KOPT-K1 (cell line): ENCODE results near the gene GOLGA6L10.
"Not testable (repeated sequence)": the region's sequence is repeated elsewhere in the genome, so short reads cannot be mapped to it uniquely, and the experiment has no call there.

Source experiments
- H3K27ac ChIP-seq: fragments of 200-600 bp; sonication (generic); 2 replicates; pipeline ENCODE4 v1.5.1; 2016; ENCODE audit warnings: antibody characterized with exemption, mild to moderate bottlenecking, low read depth, low read length; ENCODE audit not compliant: poor library complexity, severe bottlenecking
- H3K36me3 ChIP-seq: fragments of 200-600 bp; sonication (generic); 2 replicates; pipeline ENCODE4 v1.5.1; 2017; ENCODE audit warnings: antibody characterized with exemption, mild to moderate bottlenecking, low read length, moderate library complexity; ENCODE audit not compliant: insufficient read depth
- H3K9me3 ChIP-seq: fragments of 200-600 bp; sonication (generic); 2 replicates; pipeline ENCODE4 v1.5.1; 2017; ENCODE audit warnings: antibody characterized with exemption, low read length, mild to moderate bottlenecking; ENCODE audit not compliant: insufficient read depth, poor library complexity, severe bottlenecking

GOLGA6L10 gene

GRCh38 chr15:82303956-82304777 lies 45.1 kb downstream of the GOLGA6L10 start:
- no peak overlapping the region for H3K27ac ChIP-seq
- H3K9me3 ChIP-seq = no peaks in the 10 kb centered on the region
- no peaks in the 10 kb centered on the region for H3K36me3 ChIP-seq

- no peaks in the 10 kb centered on the region for H3K9me3 ChIP-seq
- H3K27ac ChIP-seq = no peak overlapping the region
- H3K36me3 ChIP-seq = no peaks in the 10 kb centered on the region
Observed at GRCh38 chr15:82301296-82302016, 47.8 kb downstream of the GOLGA6L10 start.

GRCh38 chr15:82300883-82301282 lies 48.4 kb downstream of the GOLGA6L10 start:
- Histone ChIP-seq H3K9me3 (no peaks in the 10 kb centered on the region), H3K27ac (no peak overlapping the region), H3K36me3 (no peaks in the 10 kb centered on the region)

- H3K27ac ChIP-seq, H3K9me3 ChIP-seq, H3K36me3 ChIP-seq: not testable (repeated sequence)
Observed at GRCh38 chr15:82300326-82300725, 48.9 kb downstream of the GOLGA6L10 start.

- not testable (repeated sequence) for H3K9me3 ChIP-seq, H3K27ac ChIP-seq, H3K36me3 ChIP-seq
Observed at GRCh38 chr15:82299511-82299914, 49.8 kb downstream of the GOLGA6L10 start.

GRCh38 chr15:82298520-82298919 lies 50.8 kb downstream of the GOLGA6L10 start:
- Histone ChIP-seq H3K36me3 (no peaks in the 10 kb centered on the region), H3K27ac (peak overlapping the region; percentile 37), H3K9me3 (no peaks in the 10 kb centered on the region)

GRCh38 chr15:82298032-82298431 lies 51.2 kb downstream of the GOLGA6L10 start:
- H3K9me3 ChIP-seq = no peaks in the 10 kb centered on the region

GRCh38 chr15:82297546-82297945 lies 51.7 kb downstream of the GOLGA6L10 start:
- no peaks in the 10 kb centered on the region for H3K9me3 ChIP-seq
- H3K27ac ChIP-seq = no peak overlapping the region

More at GRCh38 chr15:82298032-82298431, 51.2 kb downstream of the GOLGA6L10 start:
- no peaks in the 10 kb centered on the region for H3K36me3 ChIP-seq
- H3K27ac ChIP-seq = peak overlapping the region; percentile 37

GRCh38 chr15:82294061-82294690 lies 55.1 kb downstream of the GOLGA6L10 start:
- H3K9me3 ChIP-seq = no peaks in the 10 kb centered on the region
- no peak overlapping the region for H3K27ac ChIP-seq
- H3K36me3 ChIP-seq = no peaks in the 10 kb centered on the region

More at GRCh38 chr15:82297546-82297945, 51.7 kb downstream of the GOLGA6L10 start:
- no peaks in the 10 kb centered on the region for H3K36me3 ChIP-seq

- Histone ChIP-seq H3K9me3 (no peaks in the 10 kb centered on the region), H3K27ac (no peak overlapping the region), H3K36me3 (no peaks in the 10 kb centered on the region)
Observed at GRCh38 chr15:82292271-82292670, 57.0 kb downstream of the GOLGA6L10 start.
